Activated naive CD8-positive, alpha-beta T cell treated with anti-CD3 and anti-CD28 coated beads for 36 hours (primary cell): Measurements from ENCODE around the gene FAM20C. TPM values are rescaled to one million over a fixed set of nuclear protein-coding genes. Genes with fewer than 3 reads are reported as not detected.
"Not testable (repeated sequence)": the region's sequence is repeated elsewhere in the genome, so short reads cannot be mapped to it uniquely, and the experiment has no call there.

ENCODE experiments used
- DNase-seq: peaks from one replicate; pipeline ENCODE4 v3.0.0; 2021
- H3K27ac Mint-ChIP-seq: one replicate; pipeline ENCODE4 v1.8.0; 2022; ENCODE audit warnings: mild to moderate bottlenecking, moderate library complexity, mixed read lengths
- H3K27me3 Mint-ChIP-seq: one replicate; pipeline ENCODE4 v1.8.0; 2022; ENCODE audit warnings: mild to moderate bottlenecking, mixed read lengths
- H3K36me3 Mint-ChIP-seq: one replicate; pipeline ENCODE4 v1.8.0; 2021; ENCODE audit warnings: mild to moderate bottlenecking, mixed read lengths
- H3K4me1 Mint-ChIP-seq: one replicate; pipeline ENCODE4 v1.8.0; 2021; ENCODE audit warnings: mixed read lengths
- H3K4me3 Mint-ChIP-seq: one replicate; pipeline ENCODE4 v1.8.0; 2022; ENCODE audit warnings: mild to moderate bottlenecking, moderate library complexity, mixed read lengths
- H3K9me3 Mint-ChIP-seq: one replicate; pipeline ENCODE4 v1.8.0; 2022; ENCODE audit warnings: mixed read lengths
- total RNA-seq, 2 experiments: library from RNA; stranded (reverse); gene quantifications; one replicate each; pipeline ENCODE4 v1.2.3, GENCODE V29; 2021

FAM20C gene
- total RNA-seq, 2 experiments from 2014 or later, result 1.1 TPM

GRCh38 chr7:261341-262250, 69.2 kb downstream of the FAM20C start:
- DNase-seq, result no peak
- Mint-ChIP-seq H3K36me3 (peaks cover 5% of the 10 kb centered on the region), H3K9me3 (peaks cover 8% of the 10 kb centered on the region), H3K27me3 (no peaks in the 10 kb centered on the region), H3K27ac (no peak overlapping the region), H3K4me1 (peaks cover 2% of the 10 kb centered on the region), H3K4me3 (no peak overlapping the region)

GRCh38 chr7:262251-262572, 69.8 kb downstream of the FAM20C start:
- H3K4me3 Mint-ChIP-seq, result no peak overlapping the region
- H3K27me3 Mint-ChIP-seq, result no peaks in the 10 kb centered on the region
- peaks cover 5% of the 10 kb centered on the region for H3K36me3 Mint-ChIP-seq
- H3K4me1 Mint-ChIP-seq, result peaks cover 2% of the 10 kb centered on the region
- H3K9me3 Mint-ChIP-seq, result peaks cover 8% of the 10 kb centered on the region
- no peak overlapping the region for H3K27ac Mint-ChIP-seq
- no peak for DNase-seq

- not testable (repeated sequence) for H3K27ac Mint-ChIP-seq, H3K27me3 Mint-ChIP-seq, H3K36me3 Mint-ChIP-seq, H3K4me1 Mint-ChIP-seq, H3K4me3 Mint-ChIP-seq, H3K9me3 Mint-ChIP-seq
- peak; percentile 88 for DNase-seq
These were observed 70.4 kb downstream of the FAM20C start for GRCh38 chr7:262631-263311.

GRCh38 chr7:263483-264351, 71.3 kb downstream of the FAM20C start:
- not testable (repeated sequence) for H3K27ac Mint-ChIP-seq, H3K4me1 Mint-ChIP-seq, H3K27me3 Mint-ChIP-seq, H3K9me3 Mint-ChIP-seq, H3K36me3 Mint-ChIP-seq, H3K4me3 Mint-ChIP-seq
- DNase-seq, result peak; percentile 59

DNA sequence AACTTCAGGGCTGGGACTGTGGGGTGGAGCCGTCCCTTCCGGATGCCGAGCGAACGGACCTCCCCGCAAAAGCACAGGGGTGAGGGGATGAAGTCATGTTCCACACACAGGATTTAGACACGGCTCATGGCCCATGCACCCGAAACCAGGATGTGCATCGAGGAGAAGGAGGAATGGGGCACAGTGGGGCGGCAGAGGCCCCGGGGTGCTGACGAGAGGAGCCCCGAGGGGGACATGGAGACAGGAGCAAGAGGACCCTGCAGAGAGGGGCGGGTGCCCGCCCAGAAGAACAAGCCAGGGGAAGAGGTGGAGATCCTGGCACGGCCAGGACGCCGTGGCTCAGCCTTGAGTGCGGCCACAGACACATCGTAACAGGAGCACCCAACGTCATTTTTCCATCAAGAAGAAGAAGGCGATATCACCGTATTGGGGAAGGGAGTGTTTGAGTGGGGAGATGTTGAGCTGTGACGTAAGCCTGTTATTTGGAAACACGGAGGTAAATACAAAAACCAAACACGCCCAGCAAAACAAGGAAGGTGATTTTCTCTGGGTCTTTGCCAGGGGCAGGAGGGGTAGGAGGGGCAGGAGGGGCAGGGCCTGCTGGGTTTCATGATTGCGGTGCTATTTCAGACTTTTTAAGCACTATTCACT, 72.3 kb downstream of the FAM20C start:
- DNase-seq, result no peak
- Mint-ChIP-seq H3K27ac (peak overlapping the region; percentile 65), H3K4me1 (peaks cover 2% of the 10 kb centered on the region), H3K27me3 (no peaks in the 10 kb centered on the region), H3K36me3 (peaks cover 5% of the 10 kb centered on the region), H3K4me3 (no peak overlapping the region), H3K9me3 (peaks cover 8% of the 10 kb centered on the region)

- Mint-ChIP-seq H3K36me3 (peaks cover 5% of the 10 kb centered on the region), H3K4me3 (no peak overlapping the region), H3K4me1 (peaks cover 2% of the 10 kb centered on the region), H3K9me3 (peaks cover 8% of the 10 kb centered on the region), H3K27me3 (no peaks in the 10 kb centered on the region), H3K27ac (no peak overlapping the region)
- DNase-seq, result no peak
These were observed 73.0 kb downstream of the FAM20C start for GRCh38 chr7:265192-265997.

DNA sequence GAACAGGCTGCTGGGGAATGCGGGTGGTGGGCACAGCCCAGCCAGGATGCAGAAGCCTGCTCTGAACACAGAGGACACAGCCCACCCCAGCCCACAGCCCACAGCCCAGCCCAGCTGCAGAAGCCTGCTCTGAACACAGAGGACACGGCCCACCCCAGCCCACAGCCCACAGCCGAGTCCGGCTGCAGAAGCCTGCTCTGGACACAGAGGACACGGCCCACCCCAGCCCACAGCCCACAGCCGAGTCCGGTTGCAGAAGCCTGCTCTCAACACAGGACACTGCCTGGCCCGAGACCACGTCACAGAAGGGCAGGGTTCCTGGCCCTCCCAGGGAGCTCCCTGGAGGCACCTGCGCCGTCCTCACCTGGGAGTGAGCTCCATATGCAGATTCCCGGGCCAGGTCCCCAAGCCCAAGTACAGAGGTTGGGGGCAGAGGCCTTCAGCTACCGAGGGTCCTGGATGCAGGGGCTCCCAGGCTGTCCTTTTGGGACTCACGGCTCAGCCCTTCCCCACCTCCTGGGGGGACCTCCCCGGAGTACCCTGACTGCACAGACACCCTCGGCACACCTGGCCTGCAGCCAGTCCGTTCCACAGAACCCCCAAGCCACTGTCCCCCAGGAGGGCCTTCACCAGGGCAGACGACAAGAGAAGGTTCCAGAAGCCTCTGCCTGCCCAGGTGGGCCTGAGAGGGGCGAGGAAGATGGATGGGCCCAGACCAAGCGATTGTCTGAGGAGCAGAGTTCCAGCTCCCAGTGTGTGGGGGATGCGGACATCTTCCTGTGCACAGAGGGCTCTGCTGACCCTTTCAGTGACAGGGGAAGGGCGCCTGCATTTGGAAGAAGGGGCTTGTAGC, 73.9 kb downstream of the FAM20C start:
- H3K36me3 Mint-ChIP-seq, result peaks cover 5% of the 10 kb centered on the region
- DNase-seq, result no peak
- H3K27me3 Mint-ChIP-seq, result no peaks in the 10 kb centered on the region
- no peak overlapping the region for H3K27ac Mint-ChIP-seq
- peaks cover 8% of the 10 kb centered on the region for H3K9me3 Mint-ChIP-seq
- H3K4me1 Mint-ChIP-seq, result peaks cover 2% of the 10 kb centered on the region
- no peak overlapping the region for H3K4me3 Mint-ChIP-seq

GRCh38 chr7:266851-267840, 74.8 kb downstream of the FAM20C start:
- no peak overlapping the region for H3K4me3 Mint-ChIP-seq
- peaks cover 5% of the 10 kb centered on the region for H3K36me3 Mint-ChIP-seq
- H3K27me3 Mint-ChIP-seq, result no peaks in the 10 kb centered on the region
- H3K9me3 Mint-ChIP-seq, result peaks cover 6% of the 10 kb centered on the region
- no peak overlapping the region for H3K27ac Mint-ChIP-seq
- peaks cover 2% of the 10 kb centered on the region for H3K4me1 Mint-ChIP-seq
- DNase-seq, result no peak

- DNase-seq, result no peak
- H3K9me3 Mint-ChIP-seq, result peaks cover 10% of the 10 kb centered on the region
- H3K36me3 Mint-ChIP-seq, result no peaks in the 10 kb centered on the region
These were observed 76.6 kb downstream of the FAM20C start for GRCh38 chr7:268991-269390.

DNA sequence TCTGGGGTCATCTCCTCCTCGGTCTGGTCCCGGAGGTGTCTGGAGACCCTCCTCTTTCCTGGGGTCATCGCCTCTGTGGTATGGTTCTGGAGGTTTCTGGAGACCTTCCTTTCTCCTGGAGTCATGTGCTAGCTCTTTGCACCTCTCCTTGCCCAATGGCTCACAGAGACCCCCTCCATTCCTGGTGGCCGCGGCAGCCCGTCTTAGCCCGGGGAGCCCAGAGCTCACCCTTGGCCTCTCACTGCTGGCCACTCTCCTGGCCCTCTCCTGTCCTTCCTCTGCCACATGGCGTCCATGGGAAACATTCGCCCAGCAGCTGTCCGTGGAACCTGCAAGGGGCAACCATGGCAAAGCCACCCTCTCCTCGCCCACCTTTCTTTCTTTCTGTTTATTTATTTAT, 77.3 kb downstream of the FAM20C start:
- H3K9me3 Mint-ChIP-seq, result peaks cover 12% of the 10 kb centered on the region
- no peaks in the 10 kb centered on the region for H3K4me1 Mint-ChIP-seq
- no peaks in the 10 kb centered on the region for H3K36me3 Mint-ChIP-seq
- H3K4me3 Mint-ChIP-seq, result no peak overlapping the region
- no peak for DNase-seq
- H3K27ac Mint-ChIP-seq, result no peak overlapping the region
- H3K27me3 Mint-ChIP-seq, result no peaks in the 10 kb centered on the region

More at GRCh38 chr7:268991-269390, 76.6 kb downstream of the FAM20C start:
- no peak overlapping the region for H3K27ac Mint-ChIP-seq
- no peaks in the 10 kb centered on the region for H3K4me1 Mint-ChIP-seq
- no peaks in the 10 kb centered on the region for H3K27me3 Mint-ChIP-seq
- no peak overlapping the region for H3K4me3 Mint-ChIP-seq

GRCh38 chr7:270351-270983, 78.1 kb downstream of the FAM20C start:
- DNase-seq, result no peak
- Mint-ChIP-seq H3K27me3 (no peaks in the 10 kb centered on the region), H3K4me3 (no peak overlapping the region), H3K27ac (no peak overlapping the region), H3K9me3 (peaks cover 17% of the 10 kb centered on the region), H3K36me3 (no peaks in the 10 kb centered on the region), H3K4me1 (no peaks in the 10 kb centered on the region)
